AG09319 (cell line): ENCODE results near the gene MLXIP.
A peak's percentile ranks its signal among the peaks of the same experiment; 100 is the strongest.

Experiments used
- DNase-seq: peaks from one replicate; pipeline ENCODE4 v3.0.0-alpha.2; 2010; ENCODE audit warnings: low read depth; ENCODE audit errors: extremely low read depth
- CTCF ChIP-seq: IDR thresholded peaks from 2 replicates; pipeline ENCODE4 v1.5.1; 2011; ENCODE audit warnings: low read depth, mild to moderate bottlenecking, inconsistent platforms, low read length, moderate library complexity

Gene MLXIP

GRCh38 chr12:122062832-122063693 is 15.5 kb upstream of the MLXIP start:
- DNase-seq, result no peak
- TF ChIP-seq CTCF, result no peak

GRCh38 chr12:122063694-122064024 is 14.9 kb upstream of the MLXIP start:
- DNase-seq, result no peak
- TF ChIP-seq CTCF, result no peak

- peak; percentile 26 for TF ChIP-seq CTCF
- peak; percentile 65 for DNase-seq
Measured at GRCh38 chr12:122064025-122064777, 14.4 kb upstream of the MLXIP start.

GRCh38 chr12:122064780-122065588 is 13.6 kb upstream of the MLXIP start:
- DNase-seq, result no peak
- TF ChIP-seq CTCF, result no peak

- no peak for DNase-seq
- TF ChIP-seq CTCF, result no peak
Measured at GRCh38 chr12:122067548-122067947, 11.0 kb upstream of the MLXIP start.

- no peak for DNase-seq
- TF ChIP-seq CTCF, result no peak
Measured at GRCh38 chr12:122067966-122068365, 10.6 kb upstream of the MLXIP start.
